NAMALWA (cell line): Measurements from ENCODE around the gene TCP11.

Experiments used
- DNase-seq: peaks from one replicate; pipeline ENCODE4 v3.0.0-alpha.2; 2015; ENCODE audit warnings: low spot score

The TCP11 gene

DNA sequence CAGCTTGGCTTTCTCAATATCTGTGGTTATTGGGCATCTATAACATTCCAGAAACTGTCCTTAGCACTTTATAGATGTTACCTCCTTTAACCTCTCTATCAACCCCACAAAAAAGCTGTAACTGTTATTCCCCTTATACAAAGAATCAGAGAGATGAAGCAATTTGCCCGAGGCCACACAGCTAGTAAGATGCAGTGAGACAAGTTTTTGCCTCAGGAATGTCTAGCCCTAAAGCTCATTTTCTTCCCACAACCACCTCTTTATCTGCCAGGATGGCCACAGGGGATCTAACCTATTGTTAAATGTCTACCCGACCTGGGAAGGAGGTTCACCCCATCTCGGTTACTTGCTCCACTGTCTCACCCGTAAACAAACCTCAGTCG lies 31.9 kb upstream of the TCP11 start:
- DNase-seq: no peak

DNA sequence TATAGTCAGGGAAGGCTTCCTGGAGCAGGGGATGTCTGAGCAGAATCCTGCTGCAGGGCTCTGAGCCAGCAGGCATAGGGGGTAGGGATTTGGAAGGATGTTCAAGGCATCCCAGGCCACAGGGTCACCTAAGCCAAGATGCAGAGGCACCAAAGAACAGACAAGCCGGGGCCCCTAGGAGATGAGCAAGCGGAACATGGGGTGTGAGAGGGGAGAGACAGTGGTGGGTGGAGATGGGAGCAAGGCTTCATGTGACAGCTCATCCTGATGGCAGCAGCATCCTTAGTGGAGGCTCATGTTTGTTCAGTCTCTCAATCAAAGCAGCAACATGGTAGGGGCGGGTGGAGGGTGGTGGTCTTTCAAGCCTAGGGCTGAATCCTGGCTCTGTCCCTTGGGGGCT lies 29.8 kb upstream of the TCP11 start:
- no peak for DNase-seq

DNA sequence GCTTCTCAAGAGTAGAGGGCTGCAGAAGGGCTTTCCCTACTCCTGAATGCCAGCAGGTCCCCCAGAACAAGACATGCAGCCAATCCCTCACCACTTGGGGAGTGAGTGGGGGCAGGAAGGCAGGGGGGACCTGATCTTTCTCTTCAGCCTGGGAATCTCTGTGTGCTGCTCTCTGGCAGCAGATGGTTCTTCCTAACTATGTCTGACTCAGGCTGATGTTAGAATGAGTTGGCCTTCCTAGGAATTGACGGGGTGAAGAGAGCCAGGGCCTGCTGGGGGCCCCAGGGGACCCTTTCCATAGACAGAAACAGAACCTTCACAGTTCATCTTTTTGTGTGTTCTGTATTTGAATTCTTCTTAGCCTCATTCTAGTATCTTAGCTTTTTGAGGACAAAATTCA lies 29.0 kb upstream of the TCP11 start:
- DNase-seq: no peak

DNA sequence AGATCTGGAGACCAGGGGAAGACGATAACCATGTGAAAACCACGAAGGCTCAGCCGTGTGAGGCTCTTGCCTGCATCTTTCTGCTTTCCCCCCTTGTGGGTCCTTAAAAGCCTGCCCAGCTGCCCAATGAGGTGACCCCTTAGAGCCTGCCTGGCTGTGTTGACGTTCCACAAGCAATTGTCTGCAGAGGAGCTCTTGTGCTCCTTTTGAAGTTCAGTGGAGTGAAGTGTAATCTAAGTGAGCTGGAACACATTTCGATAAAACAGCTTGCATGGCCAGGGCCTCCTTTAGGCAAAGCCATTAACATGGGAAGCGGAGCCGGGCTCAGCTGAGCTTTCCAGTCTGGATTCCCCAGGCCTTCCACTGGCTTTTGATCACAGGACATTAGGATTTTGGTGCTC lies 27.3 kb upstream of the TCP11 start:
- DNase-seq: no peak

DNA sequence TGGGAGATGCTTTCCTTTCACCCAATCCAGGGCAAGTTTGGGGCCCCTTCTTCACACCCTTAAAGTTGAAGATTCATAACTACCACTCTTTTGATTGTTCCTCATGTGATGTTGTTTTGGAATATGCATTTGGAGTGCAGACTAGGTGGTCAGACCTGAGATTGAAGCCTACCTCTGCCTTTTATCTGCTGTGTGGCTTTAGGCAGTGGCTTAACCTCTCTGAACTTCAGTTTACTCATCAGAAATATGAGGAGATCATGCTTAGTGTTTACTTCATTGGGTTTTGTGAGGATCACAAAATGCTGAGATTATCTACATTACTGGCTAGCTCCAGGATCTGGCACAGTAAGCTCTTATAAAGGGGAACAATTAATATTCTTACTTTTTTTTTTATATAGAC lies 26.4 kb upstream of the TCP11 start:
- no peak for DNase-seq

DNA sequence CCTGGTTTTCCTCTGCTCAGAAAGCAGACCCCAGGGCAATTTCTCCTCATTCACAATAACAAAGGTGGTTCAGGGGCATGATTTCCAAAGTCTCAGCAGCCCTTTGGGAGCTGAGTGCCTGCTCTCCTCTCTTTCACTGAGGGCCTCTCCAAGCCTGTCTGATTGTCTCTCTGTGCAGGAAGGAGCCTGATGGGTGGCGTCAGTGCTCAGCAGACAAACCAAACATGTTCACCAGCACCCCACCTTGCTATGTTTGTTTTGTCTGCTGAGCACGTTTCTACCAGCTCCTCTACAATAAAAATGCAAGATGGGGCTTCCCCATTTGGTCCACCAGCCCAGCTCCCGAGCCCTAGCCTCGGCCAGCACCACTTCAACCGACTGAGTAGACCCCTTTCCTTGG lies 25.4 kb upstream of the TCP11 start:
- DNase-seq: no peak

DNA sequence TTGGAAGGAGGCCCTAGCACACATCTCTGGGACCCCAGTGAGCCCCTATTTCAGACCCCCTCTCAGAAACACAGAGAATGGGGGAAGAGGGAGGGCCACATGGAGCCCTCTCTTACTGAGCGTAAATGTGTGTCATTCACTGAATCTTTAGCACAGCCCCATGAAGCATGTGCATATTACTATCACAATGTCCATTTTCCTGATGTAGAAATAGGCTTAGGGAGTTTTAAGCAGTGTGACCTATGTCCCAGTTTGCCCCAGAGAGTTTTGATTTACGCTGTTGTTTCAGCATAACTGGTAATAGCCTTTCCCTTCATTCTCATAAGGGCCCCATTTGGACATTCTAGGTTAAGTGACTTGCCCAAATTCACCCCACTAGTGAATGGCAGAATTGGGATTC lies 25.0 kb upstream of the TCP11 start:
- DNase-seq: no peak

DNA sequence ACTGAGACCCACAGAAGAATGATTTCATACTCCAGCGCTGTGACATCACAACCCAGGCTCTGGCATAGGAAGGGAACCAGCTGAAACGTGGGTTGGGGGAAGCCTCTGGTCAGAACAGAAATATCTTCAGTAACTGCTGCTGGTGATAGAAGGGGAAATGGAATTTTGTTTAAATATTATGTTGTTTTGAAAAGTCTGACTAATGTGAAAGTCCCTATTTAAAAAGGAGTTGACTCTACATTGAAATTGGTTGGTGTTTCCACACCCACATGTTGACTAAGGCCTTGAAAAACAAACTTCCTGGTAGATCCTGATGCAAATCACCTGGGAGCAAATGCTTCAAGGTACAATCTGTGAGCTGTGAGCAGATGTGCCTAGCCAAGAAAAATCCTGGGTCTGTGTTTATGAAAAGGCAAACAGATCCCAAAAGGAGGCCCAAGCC lies 24.5 kb upstream of the TCP11 start:
- no peak for DNase-seq

DNA sequence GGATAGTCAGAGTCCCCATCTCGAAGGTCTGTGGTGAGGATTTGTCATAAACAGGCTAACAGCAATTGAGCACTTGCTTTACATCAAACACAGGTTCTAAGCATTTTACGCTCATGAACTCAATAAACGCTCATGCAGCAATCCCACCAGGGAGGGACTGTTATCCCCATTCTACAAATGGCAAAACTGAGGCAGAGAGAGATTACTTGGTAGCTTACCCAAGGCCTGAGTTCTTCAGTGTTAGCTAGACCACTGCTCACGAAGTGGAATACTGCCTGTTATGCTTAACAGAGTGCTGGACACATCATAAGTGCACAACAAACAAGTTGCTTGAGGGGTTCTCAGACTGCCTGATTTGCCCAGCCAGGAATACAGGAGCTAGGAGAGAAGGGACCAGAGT lies 23.7 kb upstream of the TCP11 start:
- DNase-seq: no peak

DNA sequence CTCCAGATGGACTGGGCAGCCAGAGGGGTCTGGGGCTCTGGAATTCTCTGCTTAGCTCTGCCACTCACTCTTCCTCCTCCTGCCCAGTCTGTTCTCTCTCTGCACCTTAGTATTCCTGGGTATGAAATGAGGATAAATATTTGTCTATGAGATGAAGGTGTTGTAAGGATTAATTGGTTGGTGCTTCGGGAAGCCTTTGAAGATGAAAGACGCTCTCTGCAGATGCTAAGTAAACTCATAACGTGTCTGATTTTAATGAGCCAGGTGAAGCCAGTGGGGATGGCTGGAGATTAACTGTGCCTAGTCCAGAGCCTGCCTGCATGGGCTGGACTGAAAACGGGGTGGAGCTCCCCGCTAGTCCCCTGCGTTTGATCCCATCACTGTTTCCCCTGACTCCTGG lies 23.1 kb upstream of the TCP11 start:
- no peak for DNase-seq

DNA sequence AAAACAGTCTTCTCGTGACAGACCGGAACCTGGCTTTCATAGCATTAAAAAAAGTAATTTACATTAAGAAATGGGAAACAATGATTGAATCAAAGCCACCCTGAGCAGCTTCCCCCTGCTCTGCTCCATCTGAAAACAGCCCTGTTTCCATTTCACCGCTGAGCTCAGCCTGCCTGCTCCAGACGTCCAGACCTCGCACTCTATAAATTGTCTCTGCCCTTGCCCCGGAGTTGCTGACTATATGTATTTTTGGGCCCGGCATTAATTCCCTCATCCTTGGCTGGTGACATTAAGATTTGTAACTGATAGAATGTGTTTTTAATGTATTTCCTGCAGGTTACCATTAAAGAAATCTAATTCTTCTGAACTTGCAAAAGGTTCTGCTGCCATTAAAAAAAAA lies 22.7 kb upstream of the TCP11 start:
- DNase-seq: no peak

DNA sequence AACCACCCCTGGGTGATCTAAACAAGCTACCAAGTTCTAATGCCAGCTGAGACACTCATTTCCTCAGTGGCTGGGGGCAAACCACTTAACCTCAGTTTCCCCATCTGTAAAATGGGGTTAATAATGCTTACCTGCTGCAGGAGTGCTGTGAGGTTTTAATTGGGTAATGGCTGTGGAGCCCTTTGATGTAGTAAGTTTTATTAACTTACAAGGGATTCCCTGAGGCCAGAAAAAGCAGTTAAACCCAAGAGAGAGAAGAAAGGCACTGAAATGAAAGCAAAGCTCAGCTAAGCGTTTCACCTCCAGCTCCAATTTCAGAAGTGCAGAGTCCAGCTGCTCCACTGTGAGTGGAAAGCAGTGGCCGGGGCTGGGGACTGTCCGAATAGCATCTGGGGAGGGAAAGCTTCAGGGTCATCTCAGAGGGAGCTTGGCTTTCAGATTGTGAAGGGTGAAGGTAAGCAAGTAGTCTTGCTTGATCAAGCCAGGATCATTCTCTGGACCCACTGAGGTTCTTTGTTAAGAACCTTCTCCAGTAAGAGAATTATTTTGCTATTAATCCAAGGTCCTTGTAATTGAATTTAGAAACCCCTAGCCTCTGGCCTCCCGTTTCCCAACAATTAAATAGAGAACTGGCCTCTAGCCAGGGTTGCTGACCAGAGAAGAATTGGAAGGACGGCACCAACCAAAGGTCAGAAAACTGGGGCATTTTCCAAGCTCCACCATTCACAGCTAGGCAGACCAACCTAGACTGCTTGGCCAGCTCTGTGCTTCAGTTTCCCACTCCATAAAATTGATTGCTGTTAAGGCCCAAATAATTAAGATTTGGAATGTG lies 20.9 kb upstream of the TCP11 start:
- no peak for DNase-seq

DNA sequence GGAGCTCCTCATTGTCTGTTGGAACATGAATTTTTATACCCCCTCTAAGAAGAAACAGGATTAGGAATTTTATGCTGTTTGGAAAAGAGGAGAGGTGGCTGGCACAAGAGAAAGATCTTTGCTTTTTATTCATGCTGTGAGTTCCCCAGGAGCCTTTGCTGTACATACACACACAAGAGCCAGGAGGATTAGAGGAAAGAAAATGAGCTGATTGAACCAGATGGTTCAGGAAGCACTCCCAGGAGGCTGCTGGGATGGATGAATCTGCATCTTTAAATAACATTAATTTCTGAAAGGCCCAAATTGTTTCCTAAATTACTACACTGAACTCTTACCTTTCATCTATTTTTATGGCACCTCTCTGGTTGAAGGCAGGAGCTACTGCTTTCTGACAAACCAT lies 20.1 kb upstream of the TCP11 start:
- DNase-seq: no peak

DNA sequence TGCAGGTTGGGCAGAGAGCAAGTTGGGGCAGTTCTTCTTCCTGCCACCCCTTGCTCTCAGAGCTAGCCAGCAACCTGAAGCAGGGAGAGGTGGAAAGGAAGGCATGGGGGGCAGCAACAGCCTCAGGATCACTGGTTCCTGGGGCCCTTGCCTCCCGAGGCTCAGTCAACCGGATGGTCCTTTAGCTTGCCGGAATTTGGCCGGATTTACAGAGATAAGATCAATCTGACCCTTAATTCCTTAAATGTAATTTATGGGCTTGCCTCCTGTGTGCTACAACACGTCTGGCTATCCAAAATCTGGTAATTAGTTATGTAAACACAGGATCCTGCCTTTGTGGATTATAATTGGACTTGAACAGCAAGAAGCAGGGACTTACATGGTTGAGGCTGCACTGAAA lies 19.5 kb upstream of the TCP11 start:
- DNase-seq: no peak

DNA sequence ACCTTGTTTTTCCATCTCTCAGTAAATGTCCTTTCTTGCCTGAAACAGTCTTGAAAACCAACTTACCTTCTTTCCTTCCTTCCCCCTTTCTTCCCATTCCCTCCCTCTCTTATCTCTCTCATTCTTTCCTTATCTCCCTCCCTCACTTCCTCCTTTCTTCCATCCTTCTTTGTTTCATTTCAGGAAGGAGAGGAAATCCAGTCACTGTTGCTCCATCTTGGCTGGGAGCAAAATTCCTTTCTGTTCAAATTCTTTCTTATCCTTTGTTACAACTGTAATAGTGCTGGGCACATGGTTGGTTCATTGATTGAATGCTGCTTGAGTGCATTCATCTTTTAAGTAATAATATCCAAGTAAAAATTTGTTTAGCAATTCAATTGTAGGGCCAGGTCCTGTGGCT lies 17.4 kb upstream of the TCP11 start:
- no peak for DNase-seq

DNA sequence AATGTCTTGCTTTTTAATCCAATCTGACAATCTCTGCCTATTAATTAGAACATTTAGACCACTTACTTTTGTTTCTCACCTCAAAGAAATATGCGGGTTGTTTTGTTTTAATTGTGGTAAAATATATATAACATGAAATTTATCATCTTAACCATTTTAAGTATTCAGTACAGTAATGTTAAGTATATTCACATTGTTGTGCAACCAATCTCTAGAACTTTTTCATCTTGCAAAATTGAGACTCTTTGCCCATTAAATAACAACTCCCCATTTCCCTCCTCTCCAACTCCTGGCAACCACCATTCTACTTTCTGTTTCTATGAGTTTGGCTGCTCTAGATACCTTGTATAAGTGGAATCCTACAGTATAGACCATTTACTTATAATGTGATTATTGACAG lies 13.8 kb upstream of the TCP11 start:
- no peak for DNase-seq

DNA sequence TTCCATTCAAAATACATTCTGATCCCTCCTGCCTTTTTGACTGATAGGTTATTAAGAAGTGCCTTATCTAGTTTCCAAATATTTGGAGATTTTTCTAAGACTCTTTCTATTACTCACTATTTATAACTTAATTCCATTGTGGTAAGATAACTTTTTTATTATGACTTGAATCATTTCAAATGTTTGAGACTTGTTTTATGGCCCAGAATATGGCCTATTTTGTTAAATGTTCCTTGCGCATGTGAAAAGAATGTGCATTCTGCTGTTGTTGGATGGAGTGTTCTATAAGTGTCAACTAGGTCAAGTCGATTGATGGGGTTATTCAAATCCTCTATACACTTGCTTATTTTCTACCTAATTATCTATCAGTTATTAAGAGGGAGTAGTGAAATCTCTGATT lies 13.1 kb upstream of the TCP11 start:
- no peak for DNase-seq

DNA sequence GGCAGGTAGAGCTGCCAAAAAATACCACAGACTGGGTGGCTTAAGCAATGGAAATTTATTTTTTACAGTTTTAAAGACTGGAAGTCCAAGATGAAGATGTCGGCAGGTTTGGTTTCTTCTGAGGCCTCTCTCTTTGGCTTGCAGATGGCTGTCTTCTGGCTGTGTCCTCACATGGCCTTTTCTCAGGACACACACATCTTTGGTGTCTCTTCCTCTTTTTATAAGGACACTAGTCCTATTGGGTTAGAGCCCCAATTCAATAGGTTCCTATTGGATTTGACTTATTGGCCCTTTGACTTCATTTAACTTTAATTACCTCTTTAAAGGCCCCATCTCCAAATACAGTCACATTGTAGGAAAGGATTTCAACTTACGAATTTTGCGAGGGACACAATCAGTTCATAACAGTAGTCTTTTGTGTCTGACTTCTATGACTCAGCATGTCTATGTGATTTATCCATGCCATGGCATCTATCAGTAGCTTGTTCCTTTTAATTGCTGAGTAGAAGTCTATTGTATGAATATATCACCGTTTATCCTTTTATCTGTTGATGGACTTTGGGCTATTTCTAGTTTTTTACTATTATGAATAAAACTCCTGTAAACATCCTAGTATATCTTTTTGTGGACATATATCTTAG lies 11.0 kb upstream of the TCP11 start:
- DNase-seq: no peak

DNA sequence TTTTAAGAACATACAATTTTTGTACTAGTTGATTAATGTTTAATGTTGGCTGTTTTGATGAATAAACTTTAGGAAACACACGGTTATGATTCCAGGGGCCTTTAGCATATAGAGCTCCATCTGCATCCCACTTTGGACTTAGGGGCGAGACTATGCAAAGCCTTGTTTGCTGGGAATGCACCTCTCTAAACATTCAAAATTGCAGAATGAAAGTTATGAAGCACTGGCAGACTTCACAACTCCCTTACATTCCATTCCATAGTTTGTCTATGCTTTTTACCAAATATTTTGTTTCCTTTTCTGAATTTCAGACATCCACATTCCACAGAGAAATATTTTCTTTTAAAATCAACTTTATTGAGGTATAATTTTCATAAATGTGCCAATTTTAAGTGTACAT lies 10.3 kb upstream of the TCP11 start:
- no peak for DNase-seq

DNA sequence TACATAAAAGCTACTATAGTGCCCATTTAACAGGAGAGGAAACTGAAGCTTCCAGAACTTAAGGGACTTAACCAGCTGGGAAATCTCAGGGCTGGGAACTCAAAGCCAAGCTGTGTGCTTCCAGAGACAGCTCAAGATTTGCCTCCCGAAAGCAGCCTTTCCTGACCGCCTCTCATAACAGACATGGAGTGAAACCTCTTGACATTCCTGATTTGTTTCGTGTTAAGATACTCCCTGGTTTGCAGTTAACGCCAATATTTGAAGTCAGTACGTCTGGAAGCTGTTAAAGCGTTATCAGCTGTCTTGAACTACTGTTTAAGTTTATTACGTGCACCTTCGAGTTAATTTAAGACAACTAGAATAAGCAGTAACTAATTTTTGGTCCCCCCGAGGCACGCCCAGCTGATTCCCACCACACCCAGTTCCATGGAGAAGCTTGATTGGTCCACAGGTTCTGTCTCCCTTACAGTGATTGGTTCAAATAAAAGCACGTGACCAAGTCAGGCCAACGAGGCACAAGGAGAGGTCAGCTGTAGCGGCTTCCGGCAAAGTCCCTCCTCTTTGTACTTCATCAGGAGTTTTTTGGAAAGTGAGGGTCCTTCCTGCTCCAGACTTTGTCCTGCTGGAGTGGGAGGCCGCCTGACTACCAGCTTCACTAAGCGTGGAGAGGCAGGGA lies 8.9 kb upstream of the TCP11 start:
- DNase-seq: no peak

DNA sequence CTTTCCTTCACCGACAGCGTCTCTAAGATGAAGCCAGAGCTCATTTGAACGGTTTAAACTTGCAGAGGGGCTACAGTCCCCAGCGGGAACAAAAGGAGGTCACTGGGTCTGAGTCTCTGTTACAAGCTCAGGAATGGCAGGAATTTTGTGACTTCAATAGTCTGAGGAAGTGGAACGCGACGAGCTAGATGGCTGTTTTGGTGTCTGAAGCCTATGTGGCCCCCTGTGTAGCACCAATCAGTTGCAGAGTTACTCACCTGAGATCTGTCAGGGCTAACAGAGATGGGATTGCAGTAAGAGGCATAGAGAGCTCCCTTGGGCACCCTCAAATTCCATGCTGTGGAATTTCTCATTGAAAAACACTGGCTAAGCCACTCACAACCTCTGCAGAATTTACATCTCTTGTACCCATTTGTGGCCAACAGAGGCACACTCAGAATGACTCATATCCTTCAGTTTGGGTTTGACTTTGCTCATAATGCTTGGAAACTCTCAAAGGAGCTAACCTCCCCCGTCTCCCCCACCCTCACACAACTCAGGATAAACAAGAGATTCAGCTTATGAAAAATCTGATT lies 7.1 kb upstream of the TCP11 start:
- DNase-seq: no peak

DNA sequence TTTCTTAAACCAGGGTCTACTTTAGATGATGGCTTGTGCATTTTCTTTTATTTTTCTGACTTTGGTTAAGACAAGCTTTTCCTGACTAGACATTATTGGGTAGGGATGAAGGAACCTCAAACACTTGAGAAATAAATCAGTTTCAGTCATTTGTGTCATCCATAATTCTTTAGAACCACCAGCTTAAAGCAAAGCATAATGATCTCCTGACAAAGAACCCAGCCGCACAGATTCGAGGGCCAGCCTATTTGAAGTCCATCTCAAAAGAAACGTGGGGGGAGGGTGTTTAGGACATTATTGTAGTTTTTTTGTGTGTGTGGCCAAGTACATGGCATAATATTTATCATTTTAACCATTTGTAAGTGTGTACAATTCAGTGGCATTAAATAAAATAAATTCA lies 6.3 kb upstream of the TCP11 start:
- DNase-seq: no peak

DNA sequence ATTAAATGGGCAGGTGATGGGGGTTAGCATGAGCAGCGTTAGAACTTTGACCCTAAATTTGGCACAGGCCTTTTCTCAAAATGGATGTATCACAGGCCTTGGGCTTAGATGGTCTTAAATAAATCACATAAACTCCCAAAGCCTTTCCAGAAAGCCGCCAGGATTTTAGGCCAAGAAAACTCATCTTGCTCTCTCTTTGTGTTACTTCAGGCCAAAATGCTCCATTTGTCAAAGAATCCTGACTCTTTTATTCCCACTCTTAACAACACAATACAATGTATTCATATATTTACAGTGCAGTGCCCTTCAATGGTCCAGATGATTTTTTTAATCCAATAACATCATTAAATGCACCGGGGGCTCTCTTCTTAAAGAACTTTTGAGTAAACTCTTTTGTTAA lies 5.9 kb upstream of the TCP11 start:
- no peak for DNase-seq
